ENCODE measurements around the gene GFY.
A peak's percentile ranks its signal among the peaks of the same experiment; 100 is the strongest.

Gene GFY

DNA sequence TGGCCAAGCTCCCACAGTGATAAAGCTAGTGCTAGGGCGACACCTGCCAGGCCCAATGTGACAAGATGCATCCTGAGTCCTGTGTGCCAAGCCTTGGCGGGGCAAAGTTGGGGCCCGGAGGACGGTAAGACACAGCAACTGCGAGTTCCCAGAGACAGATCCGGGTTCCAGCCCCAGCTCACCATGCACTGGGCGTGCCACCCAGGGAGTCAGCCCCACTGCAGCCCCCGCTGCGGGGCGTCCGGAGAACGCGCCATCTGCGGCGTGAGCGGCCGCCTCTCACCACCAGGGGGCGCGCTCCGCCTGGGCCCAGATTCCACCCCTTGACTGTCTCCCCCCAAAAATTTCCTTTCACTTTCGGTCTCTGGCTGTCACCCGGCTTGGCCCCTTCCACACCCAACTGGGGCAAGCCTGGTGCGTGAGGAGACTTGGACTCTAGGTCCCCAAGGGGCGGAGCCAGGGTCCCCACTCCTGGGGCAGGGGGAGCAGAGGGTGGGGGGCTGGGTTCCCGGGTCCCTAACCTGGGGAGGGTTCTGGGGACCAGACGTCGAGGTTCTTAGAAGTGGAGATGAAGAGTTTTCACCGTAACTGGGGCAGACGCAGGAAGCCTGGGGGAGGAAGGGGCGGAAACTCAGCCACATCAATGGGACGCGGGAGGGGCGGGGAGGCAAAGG is 48.8 kb downstream of the GFY start, which contains the start of gene FLT3LG:
Gene FLT3LG (plus strand): TSS at position 348 of the 674 bp plus-strand sequence. CDS start 425 bp downstream, outside the sequence.
- peak; percentile 71 for DNase-seq

DNA sequence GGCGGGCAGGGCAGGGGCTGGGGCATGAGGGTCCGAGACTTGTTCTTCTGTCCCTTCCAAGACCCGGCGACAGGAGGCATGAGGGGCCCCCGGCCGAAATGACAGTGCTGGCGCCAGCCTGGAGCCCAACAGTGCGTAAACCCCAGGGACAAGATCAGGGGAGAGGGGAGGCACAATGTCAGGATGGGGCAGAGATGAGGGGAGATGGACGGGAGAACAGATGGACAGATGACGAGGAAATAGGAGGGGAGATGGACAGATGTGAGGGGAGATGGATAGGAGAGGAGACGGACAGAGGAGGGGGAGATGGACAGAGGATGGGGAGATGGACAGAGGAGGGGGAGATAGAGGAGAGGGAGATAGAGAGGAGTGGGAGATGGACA is 49.3 kb downstream of the GFY start:
- no peak for DNase-seq

DNA sequence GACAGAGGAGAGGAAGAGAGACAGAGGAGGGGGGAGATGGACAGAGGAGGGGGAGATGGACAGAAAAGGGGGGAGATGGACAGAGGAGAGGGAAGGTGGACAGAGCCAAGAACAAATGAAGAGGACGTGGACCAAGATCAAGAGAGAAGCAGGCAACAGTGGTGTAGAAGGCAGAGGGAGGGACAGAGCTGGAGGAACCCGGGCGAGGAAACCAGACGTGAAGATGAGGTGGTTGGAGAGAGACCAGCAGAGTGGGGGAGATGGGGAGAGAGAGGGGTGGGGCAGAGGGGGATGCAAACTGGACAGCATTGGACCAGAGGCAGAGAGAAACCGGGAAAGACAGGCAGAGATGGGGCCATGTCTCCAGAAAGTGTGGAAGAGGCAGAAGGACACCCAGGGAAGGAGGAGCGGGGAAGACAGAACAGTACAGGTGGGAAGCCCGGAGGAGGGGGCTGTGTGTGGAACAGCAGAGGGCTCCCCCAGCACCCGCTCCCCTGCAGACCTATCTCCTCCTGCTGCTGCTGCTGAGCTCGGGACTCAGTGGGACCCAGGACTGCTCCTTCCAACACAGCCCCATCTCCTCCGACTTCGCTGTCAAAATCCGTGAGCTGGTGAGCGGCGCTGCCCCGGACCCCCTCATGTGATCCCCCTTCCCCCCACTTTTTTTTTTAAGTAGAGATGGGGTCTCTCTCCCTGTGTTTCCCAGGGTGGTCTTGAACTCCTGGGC is 50.2 kb downstream of the GFY start:
- DNase-seq = no peak

DNA sequence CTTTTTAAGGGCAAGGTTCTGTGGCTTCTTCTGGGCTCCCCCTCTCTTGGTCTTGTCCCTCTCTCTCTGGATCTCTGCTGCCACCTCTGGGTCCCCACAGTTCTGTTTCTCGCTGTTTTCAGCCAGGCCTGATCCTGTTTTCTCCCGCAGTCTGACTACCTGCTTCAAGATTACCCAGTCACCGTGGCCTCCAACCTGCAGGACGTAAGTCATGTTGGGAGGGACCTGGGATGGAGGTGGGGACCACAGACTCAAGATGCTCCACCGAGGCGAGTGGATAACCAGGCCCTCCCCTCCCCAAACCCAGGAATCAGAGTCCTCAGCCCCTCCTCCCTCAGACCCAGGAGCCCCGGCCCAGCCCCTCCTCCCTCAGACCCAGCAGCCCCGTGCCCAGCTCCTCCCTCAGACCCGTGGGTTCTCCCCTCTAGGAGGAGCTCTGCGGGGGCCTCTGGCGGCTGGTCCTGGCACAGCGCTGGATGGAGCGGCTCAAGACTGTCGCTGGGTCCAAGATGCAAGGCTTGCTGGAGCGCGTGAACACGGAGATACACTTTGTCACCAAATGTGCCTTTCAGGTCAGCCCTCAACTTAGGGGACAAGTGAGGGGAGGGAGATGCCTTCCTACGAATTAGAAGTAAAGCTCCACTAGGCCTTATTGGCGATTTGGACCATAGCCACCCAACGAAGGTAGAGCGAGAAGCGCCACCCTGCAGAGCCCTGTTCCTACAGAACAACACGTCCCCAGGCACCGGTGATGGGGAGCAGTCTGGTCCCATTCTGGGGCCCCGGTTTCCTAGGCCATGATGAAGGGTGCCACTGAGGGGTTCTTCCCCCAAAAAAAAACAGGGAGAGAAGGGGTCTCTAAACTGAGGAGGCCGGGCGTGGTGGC is 51.0 kb downstream of the GFY start:
- DNase-seq = no peak

All from T1000 (cell line).